AG08396 (cell line): ENCODE measurements around the gene SLC22A23.
A peak's percentile ranks its signal among the peaks of the same experiment; 100 is the strongest.
"Not testable (repeated sequence)": the region's sequence is repeated elsewhere in the genome, so short reads cannot be mapped to it uniquely, and the experiment has no call there.

Source experiments
- DNase-seq: peaks from one replicate; pipeline ENCODE4 v3.0.0; 2012; ENCODE audit warnings: low spot score, mixed read lengths

SLC22A23 gene

DNA sequence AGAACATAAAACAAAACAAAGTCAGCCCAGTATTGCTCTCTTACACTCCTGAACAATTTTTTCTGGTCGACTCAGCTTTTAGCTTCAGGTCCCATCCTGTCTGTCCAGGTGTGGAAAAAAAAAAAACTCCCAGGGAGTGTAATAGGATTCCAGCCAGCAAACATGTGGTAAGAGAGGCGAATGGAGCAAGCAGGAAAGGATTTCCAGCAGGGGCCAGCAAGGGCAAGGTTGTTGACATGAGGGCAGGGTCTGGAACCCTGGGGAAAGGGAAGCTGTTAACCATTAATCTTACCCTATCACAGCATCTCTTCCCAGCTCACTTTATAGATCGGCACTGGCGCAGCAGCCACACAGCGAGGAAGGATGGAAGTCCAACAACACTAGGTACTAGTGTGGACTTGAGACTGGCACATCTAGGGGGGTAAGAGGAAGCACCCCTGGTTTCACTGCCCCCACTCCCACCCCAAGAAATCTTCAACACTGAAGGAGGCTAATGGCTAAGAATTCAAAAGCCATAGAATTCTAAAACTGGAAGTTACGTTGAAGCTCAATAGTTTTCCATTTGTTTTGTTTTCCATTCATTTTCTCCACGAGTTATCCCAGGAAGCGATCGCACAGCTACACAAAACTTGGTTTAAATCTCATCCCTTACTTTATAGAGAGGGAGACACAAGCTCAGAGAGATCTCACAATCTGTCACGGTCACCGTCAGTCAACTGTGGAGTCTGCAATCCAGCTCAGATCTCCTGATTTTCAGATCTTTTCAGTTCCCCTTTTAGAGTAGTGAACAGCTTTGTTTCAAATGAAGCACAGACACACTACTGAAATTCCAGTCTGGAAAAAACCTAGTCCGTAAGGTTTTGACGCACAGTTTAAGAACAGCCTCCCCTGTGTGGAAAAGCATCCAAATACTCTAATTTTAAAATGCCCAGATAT lies 53.3 kb downstream of the SLC22A23 start:
- no peak for DNase-seq

DNA sequence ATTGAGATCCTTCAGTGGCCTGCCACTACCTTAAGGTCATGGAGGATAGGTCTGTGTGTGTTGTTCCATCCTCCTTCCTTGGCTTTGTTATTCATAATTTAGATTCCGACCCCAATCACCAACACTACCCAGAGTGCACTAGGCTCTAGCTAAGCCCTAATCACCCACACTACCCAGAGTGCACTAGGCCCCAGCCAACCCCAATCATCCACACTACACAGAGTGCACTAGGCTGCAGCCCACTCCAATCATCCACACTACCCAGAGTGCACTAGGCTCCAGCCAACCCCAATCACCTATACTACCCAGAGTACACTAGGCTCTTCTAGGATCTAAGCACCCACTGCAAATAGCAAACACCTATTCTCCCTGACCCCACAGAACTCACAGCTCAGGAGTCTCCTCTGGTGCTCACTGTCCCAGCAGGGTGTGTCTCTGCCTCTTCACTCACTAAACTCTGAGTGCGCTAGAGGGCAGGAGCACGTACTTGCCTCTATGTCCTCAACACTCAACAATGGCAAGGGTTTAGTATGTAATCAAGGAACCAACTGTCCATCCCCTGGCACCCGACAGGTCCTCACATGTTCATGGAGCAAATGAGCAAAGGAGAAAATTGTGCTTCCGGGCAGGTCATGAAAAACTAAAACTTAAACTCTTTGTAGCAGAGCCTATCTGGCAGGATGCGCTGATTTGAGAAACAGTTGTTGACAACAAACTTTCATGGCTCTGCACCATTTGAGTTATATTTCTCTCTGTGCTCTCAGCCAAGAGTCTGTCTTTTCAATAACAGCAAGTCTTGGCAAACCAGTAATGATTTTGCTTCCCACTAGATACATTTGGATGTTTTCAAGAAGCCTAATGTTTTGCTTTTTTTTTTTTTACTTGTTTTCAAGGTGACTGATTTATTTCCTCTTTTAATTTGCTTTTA lies 54.3 kb downstream of the SLC22A23 start:
- DNase-seq, result no peak

DNA sequence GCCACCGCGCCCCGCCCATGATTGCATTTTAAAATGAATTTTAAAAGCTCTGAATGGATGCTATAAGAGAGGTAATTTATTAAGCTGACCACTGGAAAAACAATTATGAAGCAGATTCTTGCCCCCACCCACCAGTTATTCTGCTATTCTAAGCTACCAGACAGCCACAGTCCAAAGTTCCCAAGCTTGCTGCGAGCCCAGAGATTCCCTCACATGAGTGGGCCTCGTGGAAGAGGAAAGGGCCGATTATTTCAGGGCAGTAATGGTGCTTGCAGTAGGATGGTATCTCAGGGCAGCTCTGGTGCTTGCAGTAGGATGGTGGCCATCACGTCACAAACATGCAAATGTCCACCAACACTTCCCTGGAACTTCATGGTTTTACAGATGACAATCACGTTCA lies 56.7 kb downstream of the SLC22A23 start:
- DNase-seq, result no peak

DNA sequence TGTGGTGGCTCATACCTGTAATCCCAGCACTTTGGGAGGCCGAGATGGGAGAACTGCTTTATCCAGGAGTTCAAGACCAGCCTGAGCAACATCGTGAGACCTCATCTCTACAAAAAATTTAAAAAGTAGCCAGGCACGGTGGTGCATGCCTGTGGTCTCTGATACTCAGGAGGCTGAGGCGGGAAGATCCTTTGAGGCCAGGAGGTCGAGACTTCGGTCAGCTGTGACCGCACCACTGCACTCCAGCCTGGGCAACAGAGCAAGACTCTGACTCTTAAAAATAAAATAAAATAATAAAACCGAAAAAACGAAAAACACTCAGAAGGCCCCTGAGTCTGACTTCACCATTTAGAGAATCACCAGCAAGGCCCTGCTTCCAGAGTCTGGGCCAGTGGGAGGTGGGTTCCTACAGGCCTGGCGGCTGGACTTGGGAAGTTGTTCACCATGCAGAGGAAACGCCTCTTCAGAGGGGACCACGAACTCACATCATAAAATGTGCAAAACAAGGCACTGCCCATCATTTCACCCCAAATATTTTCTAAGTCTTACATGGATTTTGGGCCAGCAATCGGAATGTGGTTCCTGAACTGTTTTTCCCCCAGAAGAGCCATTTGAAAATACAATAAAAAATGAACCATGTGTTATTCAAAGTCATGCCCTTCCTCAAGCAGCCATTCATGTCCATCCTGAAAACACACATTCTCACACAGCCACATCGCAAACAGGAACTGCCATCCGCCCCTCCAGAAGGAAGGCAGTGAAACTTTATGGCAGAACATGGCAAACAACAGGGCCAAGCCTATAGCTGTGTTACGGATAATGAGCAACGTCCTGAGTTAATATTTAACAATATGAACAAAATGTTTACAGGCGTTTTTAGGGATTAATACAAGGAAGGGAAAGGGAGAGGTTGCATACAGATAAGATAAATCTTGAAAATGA lies 57.8 kb downstream of the SLC22A23 start:
- no peak for DNase-seq

DNA sequence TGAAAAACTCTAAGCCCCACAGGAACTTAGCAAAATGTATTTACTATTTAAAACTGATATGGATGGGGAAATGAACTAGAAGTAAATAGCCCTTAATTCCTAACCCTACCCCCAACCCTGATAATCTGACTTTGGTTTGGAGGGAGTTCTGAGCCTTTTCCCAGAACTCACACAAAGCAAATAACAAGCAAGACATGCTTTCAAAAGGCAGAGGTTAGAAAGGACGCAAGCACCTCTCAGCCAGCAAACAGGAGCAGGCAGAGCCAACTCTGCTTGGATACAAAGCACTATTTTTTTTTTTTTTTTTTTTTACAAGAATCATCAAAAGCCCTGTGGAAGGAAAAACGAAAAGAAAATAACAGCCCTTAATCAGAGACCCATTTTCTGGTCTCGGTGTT lies 58.7 kb downstream of the SLC22A23 start:
- no peak for DNase-seq

DNA sequence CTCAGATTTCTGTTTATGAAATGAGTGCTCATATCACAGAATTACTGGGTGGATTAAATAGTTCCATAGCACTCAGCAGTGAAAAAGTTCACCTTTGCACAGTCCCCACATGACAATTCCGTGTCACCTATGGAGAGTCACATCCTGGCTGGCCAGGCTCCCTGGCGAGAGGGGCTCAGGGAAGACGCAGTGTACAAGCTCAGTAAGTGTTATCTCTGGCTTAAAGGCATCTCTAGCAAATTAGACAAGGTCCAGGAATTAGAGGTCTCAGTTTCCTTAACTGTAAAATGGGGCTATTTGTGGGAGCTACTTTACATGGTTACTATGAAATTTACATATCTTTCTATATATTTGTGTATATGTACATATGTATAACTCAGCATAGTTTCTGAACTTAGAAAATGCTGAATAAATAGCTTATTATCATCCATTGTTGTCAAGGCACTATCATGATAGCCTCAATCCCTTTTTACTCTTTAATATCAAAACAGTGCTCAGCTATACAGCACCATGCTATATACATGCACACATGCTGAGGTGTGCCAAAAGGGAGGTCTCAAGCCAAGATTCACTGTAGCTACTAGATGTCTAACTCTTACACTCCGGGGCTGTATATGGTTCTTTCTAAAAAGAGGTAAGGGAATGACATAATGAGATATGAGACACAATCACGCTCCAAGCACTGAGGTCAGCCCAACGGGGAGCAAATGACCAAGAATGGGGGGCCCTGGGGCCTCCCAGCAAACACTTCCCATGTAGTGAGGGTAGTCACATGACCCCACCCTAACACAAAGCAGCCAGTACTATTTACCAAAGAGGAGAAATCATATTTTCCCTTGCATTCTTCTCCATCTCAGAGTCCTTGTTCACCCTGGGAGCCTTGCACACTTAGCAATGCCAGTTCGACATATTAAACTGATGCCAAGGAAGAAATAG lies 59.4 kb downstream of the SLC22A23 start:
- no peak for DNase-seq

DNA sequence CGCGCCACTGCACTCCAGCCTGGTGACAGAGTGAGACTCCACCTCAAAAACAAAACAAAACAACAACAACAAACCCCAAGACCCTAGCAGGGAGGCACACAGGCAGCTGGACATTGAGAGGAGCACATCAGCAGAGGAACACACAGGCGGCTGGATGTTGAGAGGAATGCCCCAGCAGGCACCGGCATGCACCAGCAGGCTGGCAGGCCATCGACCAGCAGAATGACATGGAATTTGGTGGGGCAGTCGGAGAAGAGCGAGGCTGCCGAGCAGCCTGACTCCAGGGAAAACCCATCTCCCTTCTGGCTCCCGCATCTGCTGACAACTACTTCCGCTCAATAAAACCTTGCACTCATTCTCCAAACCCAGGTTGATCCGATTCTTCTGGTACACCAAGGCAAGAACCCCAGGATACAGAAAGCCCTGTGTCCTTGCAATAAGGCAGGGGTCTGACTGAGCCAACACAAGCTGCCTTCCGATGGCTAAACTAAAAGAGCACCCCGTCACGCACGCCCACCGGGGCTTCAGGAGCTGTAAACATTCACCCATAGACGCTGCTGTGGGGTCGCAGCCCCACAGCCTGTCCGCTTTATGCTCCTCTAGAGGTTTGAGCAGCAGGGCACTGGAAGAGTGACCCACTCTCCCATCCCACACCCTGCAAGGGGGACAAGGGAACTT lies 60.2 kb downstream of the SLC22A23 start:
- no peak for DNase-seq

DNA sequence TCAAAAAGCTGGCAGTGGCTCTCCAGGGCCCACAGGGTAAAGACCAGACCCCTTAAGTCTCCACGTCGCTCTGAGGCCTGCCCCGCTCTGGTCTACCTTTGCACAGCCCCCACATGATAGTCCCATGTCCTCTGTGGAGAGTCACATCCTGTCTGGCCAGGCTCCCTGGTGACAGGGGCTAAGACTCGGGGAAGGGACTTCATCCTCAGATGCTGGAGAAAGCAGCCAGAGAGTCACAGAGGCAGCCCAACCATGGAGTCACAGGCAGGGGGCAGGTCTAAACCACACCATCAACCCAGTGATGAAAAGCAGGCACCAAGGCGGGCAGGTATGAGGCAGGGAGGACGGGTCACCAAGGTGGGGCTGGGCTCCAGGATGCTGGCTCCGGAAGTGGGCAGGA lies 62.2 kb downstream of the SLC22A23 start:
- no peak for DNase-seq

DNA sequence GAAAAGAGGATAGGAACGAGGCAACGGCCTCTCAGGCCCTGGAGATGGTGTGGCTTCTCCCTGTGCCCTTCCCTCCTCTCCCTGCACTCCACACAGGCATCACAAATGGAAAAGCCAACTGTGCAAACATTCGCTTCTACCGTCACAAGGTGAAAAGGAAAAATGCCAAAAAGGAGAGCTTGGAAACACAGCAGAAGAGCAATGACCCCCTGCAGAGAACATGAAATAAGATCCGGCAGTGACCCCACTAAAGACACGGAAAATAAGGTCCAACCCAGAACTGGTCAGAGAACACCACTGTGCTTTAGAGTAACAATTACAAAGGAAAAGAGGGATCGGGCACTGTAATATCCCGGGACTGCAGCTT lies 63.0 kb downstream of the SLC22A23 start:
- DNase-seq, result no peak

DNA sequence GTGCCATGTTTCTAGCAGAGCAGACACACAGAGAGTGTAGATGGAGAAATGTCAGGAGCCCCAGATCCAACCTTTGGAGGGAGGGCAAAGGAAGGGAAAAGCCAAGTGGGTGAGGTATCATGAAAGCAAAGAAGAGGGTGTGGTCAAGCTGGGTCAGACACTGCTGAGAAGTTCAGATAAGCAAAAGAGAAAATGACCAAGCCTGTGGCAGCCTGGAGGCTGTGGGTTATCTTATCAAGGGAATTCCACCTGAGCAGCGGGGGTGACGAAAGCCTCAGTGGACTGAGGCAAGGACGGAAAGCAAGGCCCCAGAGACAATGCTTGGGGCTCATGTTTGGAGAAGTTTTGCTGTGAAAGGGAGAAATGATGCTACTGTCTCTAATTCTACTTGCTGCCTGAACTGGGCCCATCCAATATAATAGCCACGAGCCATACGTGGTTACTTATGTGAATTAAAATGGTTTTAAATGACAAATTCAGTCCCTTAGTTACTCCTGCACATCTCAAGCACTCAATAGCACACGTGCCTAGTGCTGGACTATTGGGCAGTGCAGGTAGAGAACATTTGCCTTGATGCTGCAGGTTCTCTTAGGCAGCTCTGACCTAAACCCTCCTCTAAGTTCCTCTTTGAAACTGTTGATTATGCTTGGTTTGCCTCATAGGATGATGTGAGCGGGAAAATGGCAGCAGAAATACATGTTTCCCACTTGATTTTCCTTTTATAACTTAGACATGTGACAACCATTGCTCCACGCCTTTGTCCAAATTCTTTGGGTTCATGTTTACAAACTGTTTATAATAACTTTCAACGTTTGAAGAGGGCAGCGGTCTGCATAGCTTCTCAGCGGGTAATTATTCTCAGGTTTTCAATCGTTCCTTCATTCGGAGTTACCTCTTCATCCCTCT lies 63.7 kb downstream of the SLC22A23 start:
- no peak for DNase-seq

DNA sequence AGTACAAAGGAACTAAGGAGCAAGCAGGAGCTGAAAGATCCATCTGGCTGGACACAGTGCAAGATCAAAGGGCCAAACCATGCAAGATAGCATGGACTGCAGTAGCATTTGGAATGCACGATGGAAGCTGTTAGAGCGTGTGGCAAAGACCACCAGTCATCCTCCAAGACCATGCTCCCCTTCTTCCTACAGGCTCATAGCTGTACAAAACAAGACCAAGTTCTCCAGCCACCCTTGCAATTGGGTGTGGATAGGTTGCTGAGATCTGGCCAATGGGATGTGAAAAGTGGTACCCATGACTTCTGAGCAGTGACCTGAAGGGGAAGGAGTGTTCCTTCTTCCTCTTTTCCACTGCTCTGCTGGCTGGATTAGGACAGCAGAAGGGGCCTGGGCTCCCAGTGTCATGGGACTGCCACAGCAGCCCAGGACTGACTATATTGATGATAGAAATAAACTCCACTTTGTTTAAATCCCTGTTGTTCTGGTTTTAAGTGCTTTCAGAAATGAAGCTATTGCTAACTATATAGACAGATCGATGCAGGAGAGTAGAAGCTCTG lies 64.9 kb downstream of the SLC22A23 start:
- no peak for DNase-seq

DNA sequence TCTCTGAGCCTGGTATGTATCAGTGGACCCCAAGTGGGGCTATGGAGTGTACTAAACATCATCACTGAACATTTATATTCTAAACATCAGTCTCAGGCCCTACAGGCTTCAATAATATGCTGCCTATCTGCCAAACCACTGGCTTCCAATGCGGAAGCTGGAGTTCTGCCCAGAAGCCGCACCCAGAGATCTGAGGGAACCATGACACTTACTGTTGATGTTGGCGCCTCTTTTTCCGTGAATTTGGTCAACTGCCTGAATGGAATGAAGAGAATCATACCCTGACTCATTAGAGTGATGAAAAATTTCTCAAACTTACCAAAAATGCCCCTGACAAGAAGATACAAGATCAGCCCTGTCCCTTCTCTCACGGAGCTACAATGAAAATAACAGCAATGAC lies 66.2 kb downstream of the SLC22A23 start:
- peak; percentile 38 for DNase-seq

DNA sequence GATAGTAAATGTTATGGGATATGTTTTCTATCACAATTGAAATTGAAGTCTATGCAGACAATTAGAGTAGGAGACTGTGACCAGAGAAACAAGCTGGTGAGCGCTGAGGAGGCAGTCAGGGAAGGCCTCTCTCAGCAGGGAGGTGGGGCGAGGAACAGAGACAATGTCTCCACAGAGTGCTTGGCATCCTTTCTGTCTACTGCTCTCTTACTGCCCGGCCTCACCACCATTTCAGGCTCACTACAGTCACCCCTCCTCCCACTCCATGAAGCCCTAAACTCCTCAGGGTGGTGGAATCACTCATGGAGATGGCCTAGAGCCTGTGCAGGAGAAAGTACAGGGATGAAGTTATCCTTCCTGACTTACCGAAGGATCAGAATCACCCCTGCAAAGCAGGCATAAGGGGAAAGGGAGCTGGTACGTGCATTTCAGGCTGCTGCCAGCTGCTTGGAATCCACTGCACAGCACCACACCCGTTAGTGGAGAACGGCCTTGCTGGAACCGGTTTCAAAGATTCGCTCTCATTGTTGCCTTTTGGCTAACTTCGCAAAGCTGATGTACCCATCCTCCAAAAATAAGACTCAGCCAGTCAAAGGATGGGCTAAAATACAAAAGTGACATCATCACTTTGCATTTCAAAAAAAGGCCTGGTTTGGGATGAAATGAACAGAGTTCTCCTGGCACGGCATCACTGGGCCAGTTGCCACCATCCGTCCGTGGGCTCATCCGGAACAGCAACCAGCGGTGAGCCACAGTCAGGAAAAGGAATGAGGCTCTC lies 67.3 kb downstream of the SLC22A23 start:
- peak; percentile 36 for DNase-seq

DNA sequence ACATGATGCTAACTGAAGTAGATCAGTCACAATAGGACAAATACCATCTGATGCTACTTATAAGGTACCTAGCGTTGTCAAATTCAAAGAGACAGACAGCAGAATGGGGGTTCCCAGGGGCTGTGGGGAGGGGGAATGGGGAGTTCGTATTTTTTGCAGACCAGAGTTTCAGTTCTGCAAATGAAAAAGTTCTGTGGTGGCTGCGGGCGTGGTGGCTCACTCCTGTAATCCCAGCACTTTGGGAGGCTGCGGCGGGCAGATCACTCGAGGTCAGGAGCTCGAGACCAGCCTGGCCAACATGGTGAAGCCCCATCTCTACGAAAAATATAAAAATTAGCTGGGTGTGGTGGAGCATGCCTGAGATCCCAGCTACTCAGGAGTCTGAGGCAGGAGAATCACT lies 68.1 kb downstream of the SLC22A23 start:
- DNase-seq, result no peak

DNA sequence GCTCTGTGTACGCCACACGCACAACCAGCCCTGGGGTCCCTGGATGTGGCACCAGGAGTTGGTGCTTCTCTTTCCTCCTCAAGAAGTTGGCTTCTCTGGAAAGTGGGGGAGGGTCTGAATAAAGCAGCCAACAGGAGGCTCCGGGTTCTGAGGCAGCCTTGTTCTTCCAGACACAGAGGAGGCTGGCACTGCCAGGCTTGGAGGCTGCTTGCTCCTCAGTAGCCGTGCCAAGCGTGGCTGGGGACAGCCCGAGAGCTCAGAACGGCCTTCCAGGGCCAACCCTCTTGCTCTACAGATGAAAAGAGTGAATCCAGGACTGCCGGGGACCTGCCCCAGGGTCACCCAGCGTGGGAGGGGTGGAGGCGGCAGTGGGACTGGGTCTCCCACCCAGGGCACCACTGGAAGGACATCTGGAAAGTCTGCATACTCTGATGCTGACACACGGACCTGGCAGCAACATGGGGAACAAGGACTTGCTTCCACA lies 70.4 kb downstream of the SLC22A23 start:
- no peak for DNase-seq

DNA sequence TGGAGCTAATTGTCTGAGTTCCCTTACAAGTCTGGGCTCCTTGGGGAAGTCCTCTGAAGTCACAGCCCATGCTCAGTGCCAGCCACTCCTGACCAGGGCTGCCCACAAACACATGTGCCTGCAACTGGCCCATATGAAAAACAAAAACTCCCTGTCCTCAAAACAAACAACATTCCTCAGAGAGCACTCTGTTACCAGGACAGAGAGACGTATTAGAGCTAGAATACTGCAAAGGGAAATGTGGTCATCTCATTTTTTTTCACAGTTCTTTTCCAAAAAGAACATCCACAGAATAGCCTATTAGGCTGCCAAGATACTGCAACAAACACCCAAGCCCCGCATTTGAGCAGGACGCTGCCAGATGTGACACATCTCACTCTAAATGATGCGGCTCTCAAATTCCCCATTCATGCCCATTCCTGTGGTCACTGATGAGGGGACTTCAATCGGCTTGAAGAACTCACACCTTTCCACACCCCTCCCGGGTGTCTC lies 71.1 kb downstream of the SLC22A23 start:
- no peak for DNase-seq

DNA sequence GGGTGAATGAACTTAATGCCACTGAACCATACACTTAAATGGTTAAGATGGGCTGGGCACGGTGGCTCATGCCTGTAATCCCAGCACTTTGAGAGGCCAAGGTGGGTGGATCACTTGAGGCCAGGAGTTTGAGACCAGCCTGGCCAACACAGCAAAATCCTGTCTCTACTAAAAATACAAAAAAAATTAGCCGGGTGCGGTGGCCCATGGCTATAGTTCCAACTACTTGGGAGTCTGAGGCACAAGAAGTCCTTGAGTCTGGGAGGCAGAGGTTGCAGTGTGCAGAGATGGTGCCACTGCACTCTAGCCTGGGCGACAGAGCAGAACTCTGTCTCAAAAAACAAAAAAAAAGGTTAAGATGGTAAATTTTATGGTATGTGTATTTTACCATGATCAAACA lies 71.7 kb downstream of the SLC22A23 start:
- DNase-seq, result not testable (repeated sequence)
